Stimulated activated CD4-positive, alpha-beta T cell treated with anti-CD3 and anti-CD28 coated beads, TNF-alpha, amount 100 ng/mL, for 1 hour (primary cell): ENCODE results near the gene TNS1.

ENCODE experiments used
- DNase-seq, 3 donors: peaks; one replicate each; pipeline ENCODE4 v3.0.0-alpha.2; 2020; ENCODE audit warnings: low read depth in 3 of 3, low spot score in 1 of 3

TNS1 gene

DNA sequence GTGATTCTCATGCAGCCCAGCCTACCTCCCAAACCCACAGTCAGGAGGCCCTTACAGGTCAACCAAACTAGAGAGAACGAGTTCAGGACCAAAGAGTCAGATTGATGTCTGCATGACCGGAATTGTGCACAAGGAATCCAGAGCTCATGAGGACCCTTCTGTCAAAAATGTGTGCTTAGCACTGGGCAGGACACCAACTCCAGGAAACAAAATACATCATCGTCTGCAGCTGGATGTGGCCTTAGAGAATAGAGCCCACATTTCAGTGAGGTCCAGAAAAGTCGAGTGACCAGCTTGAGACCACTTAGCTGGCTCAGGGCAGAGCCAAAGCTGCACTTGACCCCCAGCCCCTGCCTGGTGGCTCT lies 3.2 kb downstream of the TNS1 start:
- DNase-seq: no peak

DNA sequence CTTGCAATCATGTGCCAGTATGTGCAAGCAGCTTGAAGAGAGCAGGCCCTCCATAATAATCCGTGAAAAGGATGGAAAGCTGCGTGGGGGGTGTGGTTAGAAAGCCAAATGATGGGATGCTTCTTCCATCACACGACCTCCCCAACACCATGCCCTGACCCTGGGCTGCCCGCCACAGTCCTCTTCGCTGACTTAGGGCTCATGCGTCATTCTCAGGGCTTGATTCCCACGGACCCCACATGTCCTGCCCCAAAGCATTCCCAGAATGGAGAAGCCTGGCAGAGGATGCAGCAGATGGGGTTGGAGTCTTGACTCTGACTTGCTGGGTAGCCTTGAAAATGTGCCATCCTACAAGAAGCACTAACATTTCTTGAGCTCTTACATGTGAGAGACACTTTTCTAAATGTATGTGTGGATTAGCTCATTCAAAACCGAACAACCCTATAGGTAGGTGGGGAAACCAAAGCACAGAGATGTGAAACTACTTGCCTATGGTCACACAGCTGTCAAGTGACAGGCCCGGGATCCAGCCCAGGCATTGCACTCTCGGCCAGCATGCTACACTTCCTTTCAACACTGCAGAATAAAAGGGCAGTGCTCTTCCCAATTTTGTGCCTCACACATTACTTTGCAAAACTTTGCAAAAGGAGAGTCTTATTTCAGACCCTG lies 3.7 kb downstream of the TNS1 start:
- DNase-seq: no peak

DNA sequence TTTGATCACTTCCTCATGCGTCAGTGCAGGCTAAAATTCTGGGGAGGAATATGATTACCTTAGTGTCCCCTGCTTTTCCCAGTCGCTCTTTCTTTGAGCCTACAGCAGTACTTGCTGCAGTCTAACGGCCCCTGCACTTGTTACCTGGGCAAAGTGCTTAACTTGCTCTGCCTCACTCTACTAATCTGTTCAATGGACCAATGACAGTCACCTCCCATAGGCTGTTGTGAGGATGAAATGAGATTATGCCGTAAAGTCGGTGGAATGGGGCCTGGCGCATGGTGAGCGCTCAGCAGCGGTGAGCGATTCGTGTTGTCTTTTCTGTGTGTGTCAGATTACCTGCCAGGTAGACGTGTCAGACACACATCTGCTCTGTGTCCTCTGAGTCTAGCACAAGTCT lies 5.3 kb downstream of the TNS1 start:
- DNase-seq: no peak

DNA sequence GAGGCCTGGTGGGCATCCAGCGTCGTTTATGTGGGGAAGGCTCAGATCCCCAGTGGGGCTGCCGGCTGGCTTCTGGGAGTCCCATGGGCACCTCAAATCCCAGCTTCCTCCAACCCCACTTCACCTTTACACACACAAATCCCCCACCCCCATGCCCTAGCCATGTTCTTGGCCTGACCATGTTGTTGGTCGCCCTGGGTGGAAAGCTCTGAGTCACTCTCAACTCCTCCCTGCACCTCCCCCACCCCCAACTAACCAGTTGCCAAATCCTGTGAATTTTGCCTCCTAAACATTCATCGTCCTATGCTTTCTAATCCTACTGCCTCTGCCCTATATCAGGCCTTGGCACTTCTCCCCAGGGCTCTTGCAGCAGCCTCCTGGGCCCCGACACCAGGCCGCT lies 6.4 kb downstream of the TNS1 start:
- DNase-seq: no peak

DNA sequence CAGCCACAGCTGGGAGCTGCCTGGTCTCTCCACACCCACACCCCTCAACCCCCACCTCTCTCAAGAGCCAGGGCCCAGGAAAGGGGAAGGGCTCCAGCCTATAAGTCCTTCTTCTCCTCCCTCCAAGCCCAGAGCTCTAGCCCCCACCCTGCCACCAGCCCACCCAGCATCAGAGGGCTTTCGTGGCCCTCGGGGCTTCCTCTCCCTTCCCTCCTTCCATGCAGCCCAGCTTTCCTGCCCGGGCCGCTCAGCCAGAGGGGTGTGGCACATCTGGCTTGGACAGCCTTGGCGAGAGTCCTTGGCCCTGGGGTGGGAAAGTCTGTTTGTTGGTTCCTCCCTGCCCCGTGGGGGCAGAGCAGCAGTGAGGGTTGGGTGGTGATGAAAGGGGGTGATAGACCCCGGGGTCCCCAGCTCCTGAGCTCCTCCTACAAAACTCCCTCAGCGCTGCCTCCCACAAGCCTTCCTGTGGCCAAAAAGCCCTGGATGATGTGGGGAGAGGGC lies 7.0 kb downstream of the TNS1 start:
- DNase-seq: no peak

DNA sequence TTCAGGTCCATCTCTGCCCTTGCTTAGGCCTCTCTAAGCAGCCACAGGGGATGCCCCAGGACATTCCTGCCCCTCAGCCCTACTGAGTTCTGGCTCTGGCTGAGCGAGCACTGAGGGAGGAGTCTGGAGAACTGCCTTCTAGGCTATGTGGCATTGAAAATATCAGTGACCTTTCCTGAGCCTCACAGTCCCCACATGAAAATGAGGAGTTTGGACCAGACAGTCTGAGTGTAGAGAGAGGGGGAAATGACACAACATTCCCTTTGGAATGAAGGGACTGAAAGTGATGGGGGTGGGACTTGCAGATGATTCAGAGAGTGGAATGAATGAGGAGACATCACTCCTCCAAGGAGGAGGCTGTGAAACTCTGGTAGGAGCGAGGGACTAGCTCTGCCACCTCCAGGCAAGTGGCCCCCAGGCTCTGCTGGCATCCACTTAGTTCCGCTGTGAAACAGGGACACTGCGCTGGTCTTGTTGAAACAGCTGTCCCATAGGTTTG lies 8.0 kb downstream of the TNS1 start:
- DNase-seq: no peak

DNA sequence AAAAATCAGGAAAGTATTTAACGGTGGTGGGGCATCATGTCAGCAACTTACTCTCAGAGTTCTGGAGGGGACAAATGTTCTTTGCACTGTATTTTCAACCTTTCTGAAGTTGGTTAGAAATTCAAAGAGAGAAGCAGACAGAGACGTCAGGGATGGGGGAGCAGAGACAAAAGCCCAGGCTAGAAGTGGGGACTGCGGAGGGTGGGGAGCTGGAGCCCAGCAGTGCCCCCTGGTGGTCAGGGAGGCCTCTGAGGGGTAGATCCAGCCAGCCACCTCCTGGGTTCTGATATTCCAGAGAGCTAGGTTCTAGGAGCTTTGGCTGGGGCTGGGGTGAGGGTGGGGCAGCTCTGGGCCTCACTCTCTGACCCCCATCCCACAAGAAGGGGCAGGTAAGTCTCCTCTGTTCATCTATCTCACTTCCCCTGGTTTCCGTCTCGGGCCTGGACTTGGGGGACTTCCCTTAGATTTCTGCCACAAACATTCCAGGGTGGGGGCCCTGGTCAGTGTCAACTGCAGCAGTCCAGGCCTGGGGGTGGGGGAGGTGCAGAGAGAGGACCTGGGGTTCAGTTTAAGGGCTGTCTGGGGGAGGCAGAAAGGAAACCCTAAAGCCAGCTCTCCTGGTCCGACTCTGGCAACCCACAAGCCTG lies 8.9 kb downstream of the TNS1 start:
- DNase-seq: peak in 1 of 3 donors; percentile 48

DNA sequence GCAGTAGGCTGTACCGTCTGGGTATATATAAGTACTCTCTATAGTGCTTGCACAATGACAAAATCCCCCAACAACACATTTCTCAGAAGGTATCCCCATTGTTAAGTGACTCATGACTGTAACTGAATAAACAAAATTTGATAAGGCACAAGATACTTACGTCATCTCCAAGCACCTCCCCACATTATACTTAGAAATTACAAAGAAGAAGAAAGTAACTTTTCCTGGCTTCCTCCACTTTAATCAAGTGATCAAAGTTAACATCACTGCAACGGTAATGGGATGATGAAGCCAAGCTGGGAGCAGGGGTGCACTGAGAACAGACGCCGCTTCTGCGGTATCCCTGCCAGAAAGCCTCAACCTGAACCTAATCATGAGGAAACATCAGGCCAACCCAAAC lies 9.7 kb downstream of the TNS1 start:
- no peak for DNase-seq

DNA sequence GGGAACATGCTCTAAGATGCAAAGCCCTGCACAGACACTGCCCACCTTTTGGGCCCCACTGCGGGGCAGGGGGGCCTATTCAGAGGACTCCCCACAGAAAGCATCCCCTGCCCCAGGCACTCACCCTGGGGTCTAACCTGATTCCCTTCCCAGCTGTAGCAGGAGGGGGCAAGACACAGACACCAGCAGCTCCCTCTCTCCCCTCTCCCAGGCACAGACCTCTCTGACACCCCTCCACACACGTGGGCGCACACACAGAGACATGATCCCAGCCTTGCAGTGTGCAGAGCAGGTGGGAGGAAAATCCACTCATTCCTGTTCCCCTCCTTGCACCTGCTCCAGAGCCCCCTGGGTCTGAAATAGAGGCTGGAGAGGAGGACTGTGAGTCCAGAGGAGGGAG lies 10.7 kb downstream of the TNS1 start:
- no peak for DNase-seq

DNA sequence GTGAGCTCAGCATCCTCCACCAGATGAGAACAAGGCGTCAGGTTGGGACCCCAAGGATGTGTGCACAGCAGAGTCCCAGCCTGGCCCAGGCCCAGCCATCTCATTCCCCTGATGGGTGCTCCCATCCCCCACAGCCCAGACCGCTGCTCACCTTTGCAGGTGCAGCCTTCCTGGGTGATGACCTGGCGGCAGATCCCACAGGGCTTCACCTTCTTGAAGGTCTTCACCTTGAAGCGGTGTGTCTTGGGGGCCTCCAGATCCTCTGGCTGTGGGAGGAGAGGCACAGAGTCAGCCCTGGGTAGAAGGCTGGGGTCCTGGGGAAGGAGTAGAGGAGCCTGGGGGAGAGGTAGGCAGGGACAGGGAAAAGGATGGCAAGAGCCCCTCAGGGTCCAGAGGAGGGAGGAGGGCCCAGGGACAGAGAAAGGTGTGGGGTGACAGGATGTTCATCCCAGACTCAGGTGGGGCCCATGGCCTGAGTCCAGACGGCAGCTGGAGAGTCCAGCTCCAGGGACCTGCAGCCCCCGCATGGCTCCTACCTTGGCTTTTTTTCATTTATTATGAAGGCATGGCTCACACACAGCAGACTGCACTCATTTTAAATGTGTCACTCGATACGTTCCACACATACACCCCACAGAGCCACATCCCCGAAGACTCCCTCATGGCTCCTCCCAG lies 11.9 kb downstream of the TNS1 start:
- DNase-seq: no peak

DNA sequence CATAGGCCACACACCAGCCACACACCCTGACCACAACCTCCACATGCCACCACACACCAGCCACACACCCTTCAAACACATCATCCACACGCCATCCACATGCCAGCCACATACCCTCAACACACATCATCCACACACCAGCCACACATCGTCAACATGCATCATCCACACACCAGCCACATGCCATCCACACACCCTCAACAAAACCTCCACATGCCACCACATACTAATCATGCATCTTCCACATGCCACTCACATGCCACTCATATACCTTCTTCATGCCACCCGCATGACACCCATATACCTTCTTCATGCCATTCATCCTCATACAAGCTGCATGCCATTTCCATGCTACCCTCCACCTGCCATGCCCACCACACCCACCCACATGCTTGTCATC lies 12.4 kb downstream of the TNS1 start:
- no peak for DNase-seq

DNA sequence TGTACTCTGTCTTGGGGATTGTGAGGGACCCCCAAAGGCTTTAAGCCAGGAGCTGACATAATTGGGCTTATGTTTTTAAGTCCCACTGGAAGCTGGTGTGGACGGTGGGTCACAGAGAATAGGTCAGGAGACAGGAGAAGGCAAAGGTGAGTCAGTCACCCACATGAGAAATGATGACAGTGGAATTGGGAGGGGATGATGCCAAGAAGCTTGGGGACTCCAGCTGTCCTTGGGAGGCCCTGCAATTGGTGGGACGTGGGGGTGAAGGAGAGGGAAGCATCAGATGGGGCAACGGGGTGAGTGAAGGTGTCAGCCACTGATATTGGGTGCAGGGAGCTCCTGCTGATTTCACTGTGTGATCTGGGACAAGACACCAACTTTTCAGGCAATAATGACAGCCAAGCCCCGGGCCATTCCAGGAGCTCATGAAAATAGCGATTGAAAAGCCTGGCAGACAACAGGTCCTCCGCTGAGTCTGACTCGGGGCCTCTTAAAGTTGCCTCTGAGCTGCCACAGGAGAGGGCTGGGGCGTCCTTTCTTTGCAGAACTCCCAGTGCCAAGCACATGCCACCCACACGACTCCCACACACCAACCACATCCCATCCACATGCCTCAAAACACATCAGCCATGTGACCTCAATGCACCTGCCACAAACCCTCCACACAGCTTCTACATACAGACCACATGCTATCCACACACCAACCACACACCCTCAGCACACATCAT lies 13.4 kb downstream of the TNS1 start:
- no peak for DNase-seq

DNA sequence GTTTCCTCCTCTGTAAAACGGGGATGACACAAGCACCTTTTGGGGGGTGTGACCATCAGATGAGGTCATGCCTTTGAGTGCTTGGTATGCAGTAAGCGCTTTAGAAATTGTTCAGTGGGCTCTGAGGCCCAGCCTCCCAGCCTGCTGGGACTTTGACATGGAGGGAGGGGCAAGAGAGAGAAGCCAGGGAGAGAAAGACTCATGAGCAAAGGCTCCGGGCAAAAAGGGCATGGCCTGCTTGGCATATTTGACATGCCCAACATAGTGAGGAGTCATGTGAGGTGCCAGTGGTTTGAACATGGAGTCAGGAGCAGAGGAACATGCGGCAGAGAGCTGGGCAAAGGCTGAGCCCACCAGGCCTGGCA lies 14.0 kb downstream of the TNS1 start:
- no peak for DNase-seq

DNA sequence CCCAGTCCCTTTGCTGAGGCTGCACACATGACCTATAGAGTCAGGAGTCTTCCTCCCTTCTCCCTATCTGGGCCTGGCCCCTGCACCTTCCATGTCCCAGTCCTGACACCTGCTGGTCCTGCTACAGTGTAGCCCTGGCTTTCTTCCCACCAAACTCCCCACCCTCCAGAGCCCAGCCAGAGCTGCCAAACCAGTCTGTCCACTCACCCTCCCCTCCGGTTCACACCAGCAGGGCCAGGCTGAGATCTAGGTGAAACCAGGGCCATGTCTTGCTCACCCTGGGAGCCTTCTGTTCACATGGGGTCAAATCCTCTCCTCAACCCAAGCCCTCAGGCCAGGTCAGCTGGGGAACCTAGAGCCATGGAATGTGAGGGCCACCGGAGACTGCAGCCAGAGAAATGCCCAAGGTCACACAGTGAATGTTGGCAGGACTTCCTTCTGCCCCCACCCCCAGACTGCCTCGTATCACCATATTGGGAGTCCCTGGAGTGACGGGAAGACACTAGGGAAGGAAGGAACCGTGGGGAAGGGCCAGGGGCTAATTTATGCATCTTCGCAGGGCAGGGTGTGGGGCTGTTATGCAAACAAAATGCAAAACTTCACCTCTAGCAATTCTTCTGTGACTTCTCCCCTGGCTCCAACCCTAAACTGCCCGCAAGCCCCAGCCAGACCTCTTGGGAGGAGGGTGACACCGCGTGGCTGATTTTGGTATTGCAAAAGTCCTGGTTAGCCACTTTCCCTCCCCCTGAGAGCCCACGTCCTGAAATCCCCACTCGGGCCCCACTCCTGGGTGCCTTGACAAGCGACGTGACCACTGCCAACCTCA lies 14.6 kb downstream of the TNS1 start:
- peak in 2 of 3 donors; percentile 9 to 55 for DNase-seq

DNA sequence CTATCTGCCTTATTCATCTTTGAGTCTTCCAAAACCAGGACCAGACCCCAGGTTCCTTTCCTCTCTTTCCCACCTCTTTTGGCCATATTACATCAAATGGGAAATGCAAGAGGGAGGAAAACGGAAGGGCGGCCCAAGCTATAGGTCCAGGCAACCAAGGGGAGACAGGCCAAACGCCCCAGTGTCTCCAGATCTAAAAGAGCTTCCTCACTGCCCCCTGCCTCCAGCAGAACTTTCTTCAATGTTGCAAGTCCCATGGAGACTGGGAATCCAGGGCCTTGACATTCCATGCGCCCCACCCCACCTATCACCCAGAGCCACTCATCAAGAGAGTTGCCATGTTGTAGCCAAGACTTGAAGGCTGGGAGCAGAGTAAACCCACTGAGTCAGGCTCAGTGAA lies 15.4 kb downstream of the TNS1 start:
- no peak for DNase-seq

DNA sequence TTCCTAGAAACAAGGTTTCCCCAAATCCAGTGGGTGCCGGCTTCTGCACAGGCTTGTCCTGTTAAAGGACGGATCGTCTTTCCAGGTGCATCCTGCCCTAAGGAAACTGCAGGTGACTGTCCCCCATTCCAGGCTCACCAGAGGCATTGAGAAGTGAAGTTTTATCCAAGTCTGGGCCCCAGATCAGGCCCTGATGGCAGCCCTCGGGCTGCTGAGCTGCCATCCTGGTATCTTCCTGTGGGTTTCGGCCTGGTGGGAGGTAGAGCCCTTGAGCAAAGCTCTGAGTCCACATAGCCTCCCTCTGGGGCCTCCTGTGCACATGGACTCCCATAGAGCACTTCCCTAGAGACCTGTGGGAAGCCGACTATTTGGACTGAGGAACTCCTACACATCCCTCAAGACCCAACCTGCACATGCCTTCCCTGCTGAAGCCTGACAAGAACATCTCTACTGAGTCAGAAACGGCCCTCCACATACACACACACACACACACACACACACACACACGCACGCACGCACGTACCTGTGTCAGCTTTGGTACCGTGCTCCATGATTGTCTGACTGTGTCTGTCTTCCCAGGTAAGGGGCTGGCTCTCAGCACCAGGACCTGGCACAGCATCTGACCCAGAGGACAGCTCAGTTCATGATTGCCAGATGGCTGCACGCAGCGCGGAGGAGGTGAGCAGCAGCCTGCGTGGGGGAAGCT lies 16.4 kb downstream of the TNS1 start:
- DNase-seq: no peak

DNA sequence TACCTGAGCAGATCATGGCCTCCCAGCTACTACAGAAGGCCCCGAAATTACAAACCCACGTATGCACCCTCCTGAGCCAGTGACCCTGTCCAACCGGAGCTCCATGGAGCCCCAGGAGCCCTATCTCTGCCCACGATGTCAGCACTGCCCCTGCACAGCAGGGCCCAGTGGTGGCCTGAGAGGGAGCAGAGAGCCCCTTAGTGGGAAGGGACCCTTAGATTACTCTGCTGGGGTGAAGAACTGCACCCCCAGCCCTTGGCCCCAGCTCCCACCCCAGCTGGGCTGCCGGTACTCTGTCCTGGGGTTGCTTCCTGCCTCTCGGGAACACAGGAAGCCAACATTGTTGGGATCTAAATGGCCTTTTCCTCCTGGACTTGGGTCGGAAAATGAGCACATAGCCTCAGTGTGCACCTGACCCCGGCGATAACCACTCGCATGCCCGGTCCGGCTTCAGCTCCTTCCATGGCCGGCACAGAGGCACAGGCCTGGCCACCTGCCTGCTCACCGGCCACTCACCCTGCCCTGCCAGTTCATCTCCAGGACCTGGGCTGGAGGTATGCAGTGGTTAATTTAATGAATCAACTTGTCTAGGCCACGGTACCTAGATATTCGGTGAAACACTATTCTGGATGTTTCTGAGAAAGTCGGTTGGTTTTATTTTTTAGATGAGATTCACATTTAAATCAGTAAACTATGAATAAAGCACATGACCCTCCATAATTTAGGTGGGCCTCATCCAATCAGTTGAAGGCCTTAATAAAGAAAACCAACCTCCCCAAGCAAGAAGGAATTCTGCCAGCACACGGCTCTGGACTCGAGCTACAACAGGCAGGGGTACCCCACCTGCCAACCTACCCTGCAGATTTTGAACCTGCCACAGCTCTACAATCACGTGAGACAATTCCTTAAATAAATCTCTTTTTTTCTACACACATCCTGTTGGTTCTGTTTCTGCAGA lies 19.2 kb downstream of the TNS1 start:
- no peak for DNase-seq

DNA sequence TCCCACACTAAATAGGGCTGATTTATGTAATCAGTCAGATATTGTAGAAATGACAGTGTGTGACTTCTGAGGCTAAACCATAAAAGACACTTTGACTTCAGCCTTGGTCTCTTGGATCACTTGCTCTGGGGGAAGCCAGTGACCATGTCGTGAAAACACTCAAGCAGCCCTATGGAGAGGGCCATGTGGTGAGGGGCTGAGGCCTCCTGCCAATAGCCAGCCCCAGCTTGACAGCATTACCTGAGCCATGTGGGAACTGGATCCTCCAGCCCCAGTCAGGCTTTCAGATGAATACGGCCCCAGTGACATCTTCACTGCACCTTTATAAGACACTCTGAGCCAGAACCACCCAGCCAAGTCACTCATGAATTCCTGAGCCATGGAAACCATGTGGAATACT lies 20.8 kb downstream of the TNS1 start:
- DNase-seq: no peak

DNA sequence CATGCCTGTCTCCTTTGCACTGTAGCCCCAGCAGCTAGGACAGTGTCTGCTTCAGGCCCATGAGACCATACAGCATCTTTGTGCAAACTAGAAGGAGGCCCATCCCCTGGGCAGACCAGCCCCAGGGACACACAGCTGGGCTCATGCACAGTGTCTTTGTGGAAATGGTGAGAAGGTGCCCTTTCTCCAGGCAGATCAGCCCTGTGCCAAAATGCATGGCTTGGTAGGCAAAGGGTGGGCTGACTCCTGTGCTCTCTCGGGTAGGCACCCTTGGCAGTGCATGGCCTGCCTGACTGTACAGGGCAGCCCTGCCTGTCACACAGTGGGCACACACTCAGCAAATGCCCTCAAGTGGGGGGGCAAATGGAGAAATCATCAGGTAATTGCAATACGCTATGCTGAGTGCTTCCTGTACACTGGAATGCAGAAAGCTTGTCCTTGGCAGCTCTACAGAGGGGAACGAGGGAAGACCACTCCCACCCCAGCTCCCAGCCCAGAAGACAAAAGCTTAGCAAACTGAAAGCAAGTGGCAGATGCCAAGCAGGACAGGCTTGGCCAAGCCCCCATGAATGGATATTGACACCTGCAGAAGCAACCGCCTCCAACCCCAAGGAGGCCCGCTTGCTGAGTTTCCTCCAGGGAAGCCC lies 21.6 kb downstream of the TNS1 start:
- no peak for DNase-seq
